HG03045 (cell line): ENCODE data around the gene VRK1.

ENCODE experiments used
- ATAC-seq: cut with Tn5 transposase; IDR thresholded peaks from one replicate; pipeline ENCODE4 v1.9.1; 2021; ENCODE audit warnings: mild to moderate bottlenecking, moderate library complexity; ENCODE audit not compliant: unreplicated experiment

VRK1 gene

GRCh38 chr14:96790186-96790585, 7.0 kb upstream of the VRK1 start:
- no peak for ATAC-seq

- ATAC-seq: no peak
These were observed 6.5 kb upstream of the VRK1 start for GRCh38 chr14:96790706-96791105.

GRCh38 chr14:96792003-96792402, 5.2 kb upstream of the VRK1 start:
- ATAC-seq: no peak

- ATAC-seq: no peak
These were observed 4.6 kb upstream of the VRK1 start for GRCh38 chr14:96792591-96792990.

GRCh38 chr14:96793547-96793946, 3.6 kb upstream of the VRK1 start:
- no peak for ATAC-seq

- no peak for ATAC-seq
These were observed 1.9 kb upstream of the VRK1 start for GRCh38 chr14:96795109-96795828.

GRCh38 chr14:96797582-96798349, 584 bp downstream of the VRK1 start:
- peak; percentile 39 for ATAC-seq

- no peak for ATAC-seq
These were observed 1.8 kb downstream of the VRK1 start for GRCh38 chr14:96798956-96799355.

- ATAC-seq: no peak
These were observed 2.4 kb downstream of the VRK1 start for GRCh38 chr14:96799489-96800054.

- no peak for ATAC-seq
These were observed 4.7 kb downstream of the VRK1 start for GRCh38 chr14:96801931-96802330.

GRCh38 chr14:96802963-96803362, 5.8 kb downstream of the VRK1 start:
- no peak for ATAC-seq

GRCh38 chr14:96803958-96804357, 6.8 kb downstream of the VRK1 start:
- ATAC-seq: no peak

GRCh38 chr14:96804895-96805294, 7.7 kb downstream of the VRK1 start:
- ATAC-seq: no peak

- ATAC-seq: no peak
These were observed 8.8 kb downstream of the VRK1 start for GRCh38 chr14:96805956-96806355.

- ATAC-seq: no peak
These were observed 9.7 kb downstream of the VRK1 start for GRCh38 chr14:96806836-96807235.

GRCh38 chr14:96808619-96809406, 11.6 kb downstream of the VRK1 start:
- no peak for ATAC-seq

GRCh38 chr14:96811265-96811664, 14.1 kb downstream of the VRK1 start:
- ATAC-seq: no peak

GRCh38 chr14:96811985-96812667, 14.9 kb downstream of the VRK1 start:
- ATAC-seq: no peak

GRCh38 chr14:96816281-96816680, 19.1 kb downstream of the VRK1 start:
- no peak for ATAC-seq

GRCh38 chr14:96817750-96818666, 20.8 kb downstream of the VRK1 start:
- no peak for ATAC-seq
